ENCODE data around the gene HLCS. TPM values are rescaled to one million over a fixed set of nuclear protein-coding genes. Genes with fewer than 3 reads are reported as not detected.

Gene HLCS
- total RNA-seq, 1 experiment from 2014 or later = 12.7 TPM

DNA sequence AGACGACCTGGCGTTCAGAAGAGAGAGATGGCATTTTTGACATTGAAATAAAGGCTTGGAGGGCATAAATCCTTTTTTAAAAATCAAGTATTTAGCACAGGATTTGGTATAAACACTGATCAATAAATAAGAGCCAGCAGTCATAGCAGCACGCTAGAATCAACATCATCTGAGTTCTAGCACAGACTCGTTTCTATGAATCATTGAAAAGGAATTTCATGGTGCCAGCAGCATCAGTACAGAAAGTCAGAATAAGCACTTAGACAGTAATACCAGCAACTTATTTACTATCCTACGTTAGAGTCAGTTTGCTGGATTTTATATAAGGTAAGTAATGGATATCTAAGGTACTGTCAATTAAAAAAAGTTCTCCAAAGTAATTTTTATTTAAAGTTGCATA lies 119.3 kb downstream of the HLCS start:
- no peaks in the 10 kb centered on the region for H3K23me2 ChIP-seq (ENCODE audit: insufficient read length, low read depth, low read length, poor library complexity, severe bottlenecking)
- H2BK120ac ChIP-seq (ENCODE audit: low read depth, low read length, poor library complexity, severe bottlenecking) = no peak overlapping the region
- no peaks in the 10 kb centered on the region; the same call in 1 of the 2 replicates for H3K27me3 Mint-ChIP-seq (ENCODE audit: low read depth)
- H3K4me1 Mint-ChIP-seq = peaks cover 6 to 12% of the 10 kb centered on the region in 2 experiments; a peak in 2 of 4 replicates
- no peak overlapping the region for H3K4me2 ChIP-seq (ENCODE audit: insufficient read depth, insufficient read length, low read length)
- H3T11ph ChIP-seq (ENCODE audit: low read length) = no peak overlapping the region
- no peak overlapping the region for H3K23ac ChIP-seq (ENCODE audit: insufficient read length, low read depth, low read length)
- no peak for DNase-seq
- no CpG with 5 or more reads among the region's 5 CpGs for WGBS (ENCODE audit: extremely low coverage, insufficient read length, low lambda C conversion rate)
- no peak overlapping the region for H3K14ac ChIP-seq (ENCODE audit: insufficient read depth, low read length)
- H3K18ac ChIP-seq (ENCODE audit: insufficient read length, low read depth, low read length) = no peak overlapping the region
- H3K9me3 Mint-ChIP-seq = no peaks in the 10 kb centered on the region
- TF ChIP-seq, protein P1, sequence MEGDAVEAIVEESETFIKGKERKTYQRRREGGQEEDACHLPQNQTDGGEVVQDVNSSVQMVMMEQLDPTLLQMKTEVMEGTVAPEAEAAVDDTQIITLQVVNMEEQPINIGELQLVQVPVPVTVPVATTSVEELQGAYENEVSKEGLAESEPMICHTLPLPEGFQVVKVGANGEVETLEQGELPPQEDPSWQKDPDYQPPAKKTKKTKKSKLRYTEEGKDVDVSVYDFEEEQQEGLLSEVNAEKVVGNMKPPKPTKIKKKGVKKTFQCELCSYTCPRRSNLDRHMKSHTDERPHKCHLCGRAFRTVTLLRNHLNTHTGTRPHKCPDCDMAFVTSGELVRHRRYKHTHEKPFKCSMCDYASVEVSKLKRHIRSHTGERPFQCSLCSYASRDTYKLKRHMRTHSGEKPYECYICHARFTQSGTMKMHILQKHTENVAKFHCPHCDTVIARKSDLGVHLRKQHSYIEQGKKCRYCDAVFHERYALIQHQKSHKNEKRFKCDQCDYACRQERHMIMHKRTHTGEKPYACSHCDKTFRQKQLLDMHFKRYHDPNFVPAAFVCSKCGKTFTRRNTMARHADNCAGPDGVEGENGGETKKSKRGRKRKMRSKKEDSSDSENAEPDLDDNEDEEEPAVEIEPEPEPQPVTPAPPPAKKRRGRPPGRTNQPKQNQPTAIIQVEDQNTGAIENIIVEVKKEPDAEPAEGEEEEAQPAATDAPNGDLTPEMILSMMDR (conservative IDR thresholded peaks at IDR 0.05) = no peak
- no peaks in the 10 kb centered on the region for H3K9me3 ChIP-seq (ENCODE audit: control insufficient read depth, low read depth, low read length)
- H3K4me1 ChIP-seq (ENCODE audit: insufficient read depth, low read length) = no peaks in the 10 kb centered on the region
- no peaks in the 10 kb centered on the region for H3K27me3 ChIP-seq (ENCODE audit: insufficient read depth, low read length)
- H2AFZ ChIP-seq (ENCODE audit: low read length) = no peak overlapping the region
- H2BK12ac ChIP-seq (ENCODE audit: insufficient read length, low read depth, low read length) = no peak overlapping the region
- H3K79me1 ChIP-seq (ENCODE audit: insufficient read depth, low read depth, low read length, poor library complexity, severe bottlenecking) = no peaks in the 10 kb centered on the region
- no peak overlapping the region for H4K91ac ChIP-seq (ENCODE audit: insufficient read length, low read depth, low read length)
- H3K27ac Mint-ChIP-seq = no peak overlapping the region
- no peak overlapping the region for H2BK15ac ChIP-seq (ENCODE audit: low read depth, low read length)
- H4K20me1 ChIP-seq (ENCODE audit: control insufficient read depth, insufficient read depth, insufficient read length) = no peaks in the 10 kb centered on the region
- H3K27ac ChIP-seq (ENCODE audit: insufficient read length, low read depth, low read length) = no peak overlapping the region
- H3K9ac ChIP-seq (ENCODE audit: extremely low read depth, insufficient read length, low read length) = no peak overlapping the region
- no peak overlapping the region for H2BK5ac ChIP-seq (ENCODE audit: insufficient read length, low read length)
- no peak overlapping the region for H4K5ac ChIP-seq (ENCODE audit: insufficient read length, low read depth, low read length)
- no peak overlapping the region for H3K4me3 Mint-ChIP-seq
- no peak overlapping the region for H4K8ac ChIP-seq (replicated peaks; ENCODE audit: insufficient read length, low read depth, low read length)
- H3K36me3 Mint-ChIP-seq (ENCODE audit: insufficient read depth in 1 of 3, low read depth in 3 of 3) = no peaks in the 10 kb centered on the region; a peak in 1 of 7 replicates
- no peak overlapping the region for H2AK5ac ChIP-seq (ENCODE audit: insufficient read length, low read length)
- H3K56ac ChIP-seq (ENCODE audit: insufficient read length, low read depth, low read length) = no peak overlapping the region
- no peak overlapping the region for H2BK20ac ChIP-seq (ENCODE audit: low read depth, low read length, poor library complexity, severe bottlenecking)
- no peaks in the 10 kb centered on the region for H3K79me2 ChIP-seq (ENCODE audit: insufficient read depth, low read length)
- no peak overlapping the region for H3K4ac ChIP-seq (ENCODE audit: low read depth, low read length)

Measured in H9 (cell line).